ENCODE data around the gene MACF1.

DNA sequence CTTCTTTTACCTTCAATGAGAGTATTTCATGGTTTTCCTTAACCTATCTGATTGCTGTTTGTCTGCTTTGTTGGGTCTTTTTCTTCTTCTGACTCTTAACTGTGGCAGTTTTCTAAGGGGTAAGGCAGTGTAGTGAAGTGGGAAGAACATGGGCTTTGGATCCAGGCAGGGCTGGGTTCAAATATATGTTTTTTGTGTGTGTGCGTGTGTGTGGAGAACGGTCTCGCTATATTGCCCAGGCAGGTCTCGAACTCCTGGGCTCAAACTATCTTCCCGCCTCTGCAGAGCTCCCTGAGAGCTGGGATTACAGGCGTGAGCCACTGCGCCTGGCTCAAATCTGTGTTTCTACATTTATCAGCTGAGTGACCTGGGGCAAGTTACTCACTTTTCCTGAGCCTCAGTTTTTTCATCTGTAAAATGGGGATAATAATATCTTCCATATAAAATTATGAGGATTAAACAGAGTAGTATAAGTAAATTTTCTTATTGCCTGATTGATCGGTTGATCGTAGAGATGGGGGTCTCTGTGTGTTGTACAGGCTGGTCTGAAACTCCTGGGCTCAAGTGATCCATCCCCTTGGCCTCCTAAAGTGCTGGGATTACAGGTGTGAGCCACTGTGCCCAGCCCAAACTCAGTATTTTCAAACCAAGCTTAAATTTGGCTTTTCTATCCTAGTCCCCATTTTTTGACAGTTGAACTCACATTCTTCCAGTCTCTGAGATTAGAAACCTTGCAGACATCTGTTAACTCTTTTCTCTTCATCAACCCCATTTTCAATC, 36.0 kb upstream of the MACF1 start:
- TF ChIP-seq, protein P1, sequence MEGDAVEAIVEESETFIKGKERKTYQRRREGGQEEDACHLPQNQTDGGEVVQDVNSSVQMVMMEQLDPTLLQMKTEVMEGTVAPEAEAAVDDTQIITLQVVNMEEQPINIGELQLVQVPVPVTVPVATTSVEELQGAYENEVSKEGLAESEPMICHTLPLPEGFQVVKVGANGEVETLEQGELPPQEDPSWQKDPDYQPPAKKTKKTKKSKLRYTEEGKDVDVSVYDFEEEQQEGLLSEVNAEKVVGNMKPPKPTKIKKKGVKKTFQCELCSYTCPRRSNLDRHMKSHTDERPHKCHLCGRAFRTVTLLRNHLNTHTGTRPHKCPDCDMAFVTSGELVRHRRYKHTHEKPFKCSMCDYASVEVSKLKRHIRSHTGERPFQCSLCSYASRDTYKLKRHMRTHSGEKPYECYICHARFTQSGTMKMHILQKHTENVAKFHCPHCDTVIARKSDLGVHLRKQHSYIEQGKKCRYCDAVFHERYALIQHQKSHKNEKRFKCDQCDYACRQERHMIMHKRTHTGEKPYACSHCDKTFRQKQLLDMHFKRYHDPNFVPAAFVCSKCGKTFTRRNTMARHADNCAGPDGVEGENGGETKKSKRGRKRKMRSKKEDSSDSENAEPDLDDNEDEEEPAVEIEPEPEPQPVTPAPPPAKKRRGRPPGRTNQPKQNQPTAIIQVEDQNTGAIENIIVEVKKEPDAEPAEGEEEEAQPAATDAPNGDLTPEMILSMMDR (conservative IDR thresholded peaks at IDR 0.05 in 1 of 2, IDR thresholded peaks at IDR 0.05 in 1 of 2; ENCODE audit: extremely low read depth in 1 of 2, insufficient read depth in 1 of 2, low read depth in 1 of 2, low read length in 2 of 2): no peak
- TF ChIP-seq EZH2 (IDR thresholded peaks at IDR 0.05; ENCODE audit: borderline replicate concordance, low read length): no peak
